NB4 (cell line): ENCODE measurements around the gene TRIM67.

Experiments used
- CTCF ChIP-seq: IDR thresholded peaks from one replicate; pipeline ENCODE4 v1.5.1; 2012; ENCODE audit warnings: low read depth, low read length
- MAX ChIP-seq: IDR thresholded peaks from 2 replicates; pipeline ENCODE4 v1.6.1; 2011; ENCODE audit warnings: low read depth, low read length
- MYC ChIP-seq: IDR thresholded peaks from 2 replicates; pipeline ENCODE4 v1.6.1; 2011; ENCODE audit warnings: low read depth, low read length
- POLR2A ChIP-seq: IDR thresholded peaks from 2 replicates; pipeline ENCODE4 v1.6.1; 2011; ENCODE audit warnings: mild to moderate bottlenecking; ENCODE audit not compliant: insufficient read length; ENCODE audit errors: extremely low read depth

GRCh38 chr1:231160895-231161666 is 777 bp upstream of the TRIM67 start:
- TF ChIP-seq CTCF = no peak
- TF ChIP-seq POLR2A = no peak
- TF ChIP-seq MYC = no peak
- TF ChIP-seq MAX = no peak
